ENCODE data around the gene FBXO34.

The FBXO34 gene

DNA sequence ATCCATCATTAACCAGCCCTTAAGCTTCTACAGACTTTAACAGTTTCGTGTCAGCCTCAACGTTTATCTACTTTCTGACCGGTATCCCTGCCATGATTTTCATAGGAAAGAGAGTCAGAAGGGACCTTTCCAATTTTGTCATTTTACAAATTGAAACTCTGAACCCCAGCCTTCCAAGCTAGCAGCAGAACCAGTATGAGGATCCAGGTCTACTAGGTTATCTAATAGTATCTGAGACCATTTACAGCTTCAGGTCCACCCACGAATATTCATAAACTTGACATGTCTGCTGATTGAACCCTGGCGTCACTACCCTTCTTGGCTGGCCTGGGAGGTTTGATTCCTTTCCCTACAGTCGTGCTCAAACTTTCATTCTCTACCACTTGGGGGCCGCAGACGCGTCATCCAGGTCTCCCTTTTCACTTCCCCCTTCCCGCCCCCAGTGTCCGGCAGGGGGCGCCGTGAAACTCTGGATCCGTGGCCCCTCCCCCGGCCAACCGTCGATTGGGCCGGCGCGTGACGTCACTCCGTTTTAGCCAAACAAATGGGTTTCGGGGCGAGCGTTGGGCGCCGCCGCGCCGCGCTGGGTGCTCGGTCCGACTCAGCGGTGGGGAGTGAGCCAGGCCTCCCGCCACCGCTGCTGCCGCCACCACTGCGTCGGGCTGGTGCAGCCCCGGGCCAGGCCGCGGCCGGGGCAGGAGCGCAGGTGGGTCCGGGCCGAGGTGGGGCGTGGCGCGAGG is at the start of gene FBXO34:
Gene FBXO34 (plus strand): TSS at position 590 of the 740 bp plus-strand sequence. CDS start 78,970 bp downstream, outside the sequence.
- peak; percentile 61 for DNase-seq (ENCODE audit: low read depth, low spot score)

DNA sequence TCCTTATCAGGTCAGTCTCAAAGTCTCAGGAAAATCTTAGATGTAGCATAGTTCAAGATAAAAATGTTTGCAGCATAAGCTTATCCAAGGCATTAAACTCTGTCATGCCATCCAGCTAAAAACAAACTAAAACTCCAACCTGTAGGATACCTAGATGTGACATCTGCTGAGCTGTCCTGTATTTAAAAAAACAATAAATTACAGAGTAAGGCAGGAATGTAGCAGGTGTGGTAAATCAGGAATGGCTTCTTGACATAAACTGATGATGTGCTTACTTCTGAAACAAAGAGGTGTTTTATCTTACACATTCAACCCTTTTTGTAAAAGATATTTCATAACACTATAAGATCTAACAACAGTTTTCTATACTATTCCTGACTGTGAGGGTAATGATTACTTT is 49.3 kb upstream of the FBXO34 start:
- no peak for DNase-seq (ENCODE audit: low read depth, low spot score)

DNA sequence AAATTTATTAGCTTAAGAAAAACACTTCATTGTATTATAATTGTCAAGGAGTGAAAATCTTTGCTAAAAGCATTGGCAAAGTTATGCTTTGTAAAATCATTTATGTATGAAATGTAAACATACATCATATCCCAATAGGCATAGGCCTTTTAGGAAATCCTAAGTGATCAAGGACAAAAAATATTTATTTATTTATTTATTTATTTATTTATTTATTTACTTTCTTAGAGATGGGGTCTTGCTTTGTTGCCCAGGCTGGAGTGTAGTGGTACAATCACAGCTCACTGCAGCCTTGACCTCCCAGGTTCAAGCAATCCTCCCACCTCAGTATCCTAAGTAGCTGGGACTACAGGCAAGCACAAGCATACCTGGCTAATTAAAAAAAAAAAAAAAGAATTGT is 47.9 kb upstream of the FBXO34 start:
- DNase-seq (ENCODE audit: low read depth, low spot score) = no peak

- no peak for DNase-seq (ENCODE audit: low read depth, low spot score)
Observed at GRCh38 chr14:55228261-55228660, 43.0 kb upstream of the FBXO34 start.

GRCh38 chr14:55233591-55233990 is 37.6 kb upstream of the FBXO34 start:
- no peak for DNase-seq (ENCODE audit: low read depth, low spot score)

DNA sequence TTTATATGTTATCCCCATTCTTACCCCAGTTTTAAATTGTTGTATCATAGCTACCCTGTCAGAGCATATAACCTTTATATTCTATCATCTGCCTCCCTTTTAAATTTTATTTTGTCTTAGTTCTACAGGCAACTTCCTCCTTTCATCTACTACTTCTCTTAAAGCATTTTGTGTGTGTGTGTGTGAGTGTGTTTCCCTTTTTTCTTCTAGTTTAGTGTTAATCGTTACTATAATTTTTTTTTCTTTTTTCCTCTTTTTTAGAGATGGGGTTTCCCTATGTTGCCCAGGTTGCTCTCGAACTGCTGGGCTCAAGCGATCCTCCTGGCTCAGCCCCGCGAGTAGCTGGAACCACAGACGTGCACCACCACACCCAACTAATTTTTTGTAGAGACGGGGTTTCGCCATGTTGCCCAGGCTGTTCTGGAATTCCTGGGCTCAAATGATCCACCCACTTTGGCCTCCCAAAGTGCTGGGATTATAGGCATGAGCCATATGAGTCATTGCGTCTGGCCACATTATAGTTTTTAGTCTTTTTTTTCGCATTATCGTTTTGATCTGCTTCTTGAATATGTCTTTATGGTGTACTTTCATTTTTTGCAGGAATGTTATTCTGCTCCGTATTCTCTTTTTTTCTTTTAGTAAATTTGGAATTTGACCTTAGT is 33.1 kb upstream of the FBXO34 start:
- DNase-seq (ENCODE audit: low read depth, low spot score) = no peak

GRCh38 chr14:55239320-55239719 is 31.9 kb upstream of the FBXO34 start:
- no peak for DNase-seq (ENCODE audit: low read depth, low spot score)

DNA sequence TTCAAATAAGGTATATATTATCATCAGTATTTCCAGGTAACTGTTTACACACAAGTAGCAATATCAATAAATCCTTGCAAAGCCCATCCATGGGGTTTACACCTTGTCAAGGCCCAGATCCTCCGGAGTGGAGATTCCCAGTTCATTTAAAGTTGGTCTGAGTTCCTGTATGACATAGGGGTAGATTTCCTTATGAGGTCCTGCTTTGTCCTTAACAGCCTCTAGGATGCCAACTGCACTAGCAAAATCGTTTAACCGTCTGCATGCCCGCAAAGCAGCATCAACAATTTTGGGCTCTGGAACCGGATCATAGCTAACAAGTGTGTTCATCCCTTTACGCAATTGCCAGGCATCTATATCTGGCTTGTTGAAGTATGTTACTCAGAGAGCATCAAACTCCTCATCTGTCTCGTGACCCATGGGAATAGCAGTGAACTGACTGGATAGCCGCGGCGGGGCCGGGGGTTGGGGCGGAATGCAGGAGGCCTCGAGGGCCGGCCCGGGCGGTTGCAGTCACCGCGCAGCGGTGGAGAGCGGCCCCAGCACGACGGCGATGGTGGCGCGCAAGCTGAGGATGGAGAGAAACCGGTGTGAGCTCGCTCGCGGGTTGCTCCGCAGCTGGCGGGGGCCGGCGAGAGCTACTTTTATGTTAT is 30.6 kb upstream of the FBXO34 start:
- no peak for DNase-seq (ENCODE audit: low read depth, low spot score)

- no peak for DNase-seq (ENCODE audit: low read depth, low spot score)
Observed at GRCh38 chr14:55241673-55242072, 29.5 kb upstream of the FBXO34 start.

DNA sequence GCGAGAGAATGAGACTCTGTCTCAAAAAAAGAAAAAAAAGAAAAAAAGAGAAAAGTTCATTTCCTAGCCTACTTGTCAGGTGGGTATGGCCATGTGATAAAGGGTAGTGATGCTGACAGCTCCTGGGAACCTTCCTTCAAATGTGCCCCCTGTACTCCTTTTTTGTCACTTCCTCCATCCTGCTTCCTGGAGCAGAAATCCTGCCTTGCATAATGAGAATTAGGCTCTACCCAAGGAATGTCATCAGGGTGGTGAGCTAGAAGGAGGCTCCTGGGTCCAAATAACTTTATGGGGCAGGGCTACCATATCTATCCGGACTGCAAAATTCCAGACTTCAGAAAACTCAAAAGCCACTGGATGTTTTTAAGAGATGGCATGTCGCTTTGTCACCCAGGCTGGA is 27.8 kb upstream of the FBXO34 start:
- DNase-seq (ENCODE audit: low read depth, low spot score) = no peak

- no peak for DNase-seq (ENCODE audit: low read depth, low spot score)
Observed at GRCh38 chr14:55243813-55244212, 27.4 kb upstream of the FBXO34 start.

DNA sequence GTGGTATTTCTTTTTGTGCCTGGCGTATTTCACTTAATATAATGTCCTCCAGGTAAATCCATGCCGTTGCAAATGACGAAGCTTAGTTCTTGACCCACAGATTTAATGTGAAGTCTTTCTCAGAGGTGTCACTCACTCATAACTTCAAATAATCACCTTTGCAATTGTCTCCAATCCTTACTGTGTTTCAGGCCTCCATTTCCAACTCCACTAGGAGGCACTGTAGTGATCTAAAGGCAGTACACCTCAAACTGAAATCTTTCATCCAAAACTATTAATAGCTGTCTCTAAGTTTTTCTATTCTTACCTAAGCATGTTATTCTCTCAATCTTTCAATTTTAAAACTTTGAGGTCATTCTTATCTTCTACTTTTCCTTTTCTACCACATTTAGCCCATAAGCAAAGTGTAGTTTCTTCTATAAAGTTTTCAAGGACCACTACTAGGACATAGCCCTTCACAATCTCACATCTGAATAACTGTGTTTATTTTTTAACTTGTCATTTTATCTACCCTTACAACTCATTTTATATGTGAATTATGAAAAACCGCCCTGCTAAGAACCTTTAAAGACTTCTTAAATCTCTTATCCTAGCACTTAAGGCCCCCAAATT is 25.5 kb upstream of the FBXO34 start:
- DNase-seq (ENCODE audit: low read depth, low spot score) = no peak

GRCh38 chr14:55248411-55248810 is 22.8 kb upstream of the FBXO34 start:
- DNase-seq (ENCODE audit: low read depth, low spot score) = no peak

DNA sequence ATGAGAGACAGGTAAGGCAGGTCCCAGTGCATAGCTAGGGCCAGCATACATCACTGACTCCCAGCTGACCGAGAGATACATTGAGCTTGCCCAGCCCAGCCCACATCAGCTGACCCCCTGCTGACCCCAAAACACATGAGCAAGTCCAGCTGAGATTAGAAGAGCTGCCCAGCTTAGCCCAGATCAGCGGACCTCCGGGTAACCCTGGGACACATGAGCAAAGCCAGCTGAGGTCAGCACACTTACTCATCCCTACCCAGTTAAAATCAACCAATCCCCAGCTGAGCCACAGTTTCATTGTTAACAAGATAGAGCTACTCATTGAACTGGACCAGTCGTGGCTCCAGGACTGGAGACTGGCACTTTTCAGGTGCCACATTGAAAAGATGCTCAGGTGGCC is 21.8 kb upstream of the FBXO34 start:
- DNase-seq (ENCODE audit: low read depth, low spot score) = no peak

GRCh38 chr14:55253276-55253675 is 17.9 kb upstream of the FBXO34 start:
- no peak for DNase-seq (ENCODE audit: low read depth, low spot score)

GRCh38 chr14:55254581-55254980 is 16.6 kb upstream of the FBXO34 start:
- no peak for DNase-seq (ENCODE audit: low read depth, low spot score)

- DNase-seq (ENCODE audit: low read depth, low spot score) = no peak
Observed at GRCh38 chr14:55255979-55256378, 15.2 kb upstream of the FBXO34 start.

DNA sequence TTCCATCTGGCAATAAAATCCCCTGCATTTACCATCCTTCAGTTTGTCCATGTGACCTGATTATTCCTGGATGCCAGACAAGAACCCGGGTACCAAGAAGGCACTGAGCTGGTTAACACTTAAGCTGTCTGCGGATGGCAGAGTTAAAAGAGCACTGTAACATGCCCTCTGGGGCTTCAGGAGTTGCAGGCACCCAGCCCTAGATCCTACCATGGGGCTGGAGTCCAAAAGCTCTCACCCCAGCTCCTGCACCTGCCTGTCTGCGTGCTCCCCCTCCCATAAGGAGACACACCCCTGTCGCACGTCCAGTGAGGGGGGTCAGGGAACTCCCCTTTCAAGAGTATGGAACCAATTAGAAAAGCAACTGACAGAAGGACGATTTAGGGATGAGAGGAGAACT is 14.6 kb upstream of the FBXO34 start:
- no peak for DNase-seq (ENCODE audit: low read depth, low spot score)

- DNase-seq (ENCODE audit: low read depth, low spot score) = no peak
Observed at GRCh38 chr14:55265197-55265596, 6.0 kb upstream of the FBXO34 start.

DNA sequence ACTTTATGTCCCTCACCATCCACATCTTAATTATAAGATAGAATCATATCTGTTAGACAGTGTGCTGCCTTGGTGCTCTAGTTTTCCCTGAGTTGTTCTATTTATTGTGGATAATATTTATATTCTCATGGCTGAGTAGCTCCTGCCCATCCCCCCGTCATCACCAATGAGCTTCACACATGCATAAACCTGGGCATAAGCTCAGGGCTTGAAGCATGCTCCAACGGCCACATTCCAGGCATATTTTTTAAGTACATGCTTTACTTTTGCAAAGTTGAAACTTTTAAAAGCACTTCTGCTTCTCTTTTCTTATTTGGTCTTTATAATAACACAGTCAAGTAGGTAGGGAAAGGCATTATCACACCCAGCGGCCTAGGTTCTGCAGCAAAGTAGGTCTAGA is 3.4 kb upstream of the FBXO34 start:
- no peak for DNase-seq (ENCODE audit: low read depth, low spot score)

DNA sequence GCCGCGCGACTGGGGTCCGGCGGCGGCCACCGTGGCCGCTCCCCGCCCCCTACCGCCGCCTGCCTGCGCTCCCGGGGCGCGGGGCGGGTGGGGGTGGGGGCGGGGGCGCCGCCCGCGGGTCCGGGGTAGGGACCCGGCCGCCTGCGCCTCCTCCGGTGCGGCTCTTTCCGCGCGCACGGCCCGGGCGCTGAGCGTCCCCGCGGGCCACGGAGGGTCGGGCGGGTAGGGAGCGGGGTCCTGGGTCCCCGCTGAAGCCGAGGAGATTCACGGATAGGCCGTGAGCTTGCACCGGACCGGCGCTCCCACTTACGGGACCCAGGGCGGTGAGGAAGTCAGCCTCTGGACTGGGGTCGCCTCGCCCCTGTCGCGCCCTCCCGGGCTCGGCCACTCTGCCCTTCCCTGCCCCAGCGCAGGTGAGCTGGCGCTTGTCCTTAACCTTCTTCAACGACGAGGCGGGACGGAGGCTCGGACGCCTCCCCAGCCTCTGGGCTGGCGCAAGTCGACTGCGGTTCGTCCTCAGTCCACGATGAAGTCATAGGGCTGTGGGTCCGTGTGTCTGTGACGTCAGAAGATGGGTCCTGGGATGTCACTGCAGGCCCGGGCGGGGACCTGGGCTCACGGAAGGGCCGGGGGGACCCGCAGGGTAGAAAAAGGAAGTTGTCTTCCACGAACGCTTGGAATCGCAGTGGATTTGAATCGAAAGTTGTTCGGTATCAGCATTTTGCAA is 514 bp downstream of the FBXO34 start:
- DNase-seq (ENCODE audit: low read depth, low spot score) = no peak

GRCh38 chr14:55272387-55272786 is 1.2 kb downstream of the FBXO34 start:
- no peak for DNase-seq (ENCODE audit: low read depth, low spot score)

All from iPS DF 19.7 (cell line).